ENCODE measurements around the gene FER.
"Not testable (repeated sequence)": the region's sequence is repeated elsewhere in the genome, so short reads cannot be mapped to it uniquely, and the experiment has no call there.

Gene FER

GRCh38 chr5:108862211-108862610 is 114.5 kb downstream of the FER start:
- Histone ChIP-seq H3K4me2 (ENCODE audit: low read length) (no peak overlapping the region), H3K4me1 (no peaks in the 10 kb centered on the region), H3K36me3 (ENCODE audit: control insufficient read depth, insufficient read depth, low read length) (no peaks in the 10 kb centered on the region), H2AFZ (no peak overlapping the region), H3K27ac (no peak overlapping the region), H3K27me3 (ENCODE audit: control insufficient read depth, insufficient read depth, low read length) (no peaks in the 10 kb centered on the region), H3K79me2 (peaks cover 2% of the 10 kb centered on the region), H3K4me3 (ENCODE audit: low read depth, low read length) (no peak overlapping the region), H3K9ac (no peak overlapping the region), H3K9me3 (ENCODE audit: control insufficient read depth, low read length) (no peaks in the 10 kb centered on the region)
- no peak for TF ChIP-seq CTCF (IDR thresholded peaks at IDR 0.05)

- not testable (repeated sequence) for H3K36me3 ChIP-seq (ENCODE audit: control insufficient read depth, insufficient read depth, low read length); H3K9ac ChIP-seq; H3K4me2 ChIP-seq (ENCODE audit: low read length); H3K27me3 ChIP-seq (ENCODE audit: control insufficient read depth, insufficient read depth, low read length); H2AFZ ChIP-seq; H3K27ac ChIP-seq; H3K4me3 ChIP-seq (ENCODE audit: low read depth, low read length); H3K79me2 ChIP-seq; H3K4me1 ChIP-seq; H3K9me3 ChIP-seq (ENCODE audit: control insufficient read depth, low read length)
These were observed 118.4 kb downstream of the FER start for GRCh38 chr5:108866097-108866496.

- H3K9me3 ChIP-seq (ENCODE audit: control insufficient read depth, low read length) = no peaks in the 10 kb centered on the region
- H3K4me2 ChIP-seq (ENCODE audit: low read length) = no peak overlapping the region
- H3K36me3 ChIP-seq (ENCODE audit: control insufficient read depth, insufficient read depth, low read length) = no peaks in the 10 kb centered on the region
- H3K4me3 ChIP-seq (ENCODE audit: low read depth, low read length) = no peak overlapping the region
- no peaks in the 10 kb centered on the region for H3K27me3 ChIP-seq (ENCODE audit: control insufficient read depth, insufficient read depth, low read length)
- no peak overlapping the region for H2AFZ ChIP-seq
- no peak overlapping the region for H3K27ac ChIP-seq
- no peaks in the 10 kb centered on the region for H3K4me1 ChIP-seq
- no peaks in the 10 kb centered on the region for H3K79me2 ChIP-seq
- no peak for TF ChIP-seq CTCF (IDR thresholded peaks at IDR 0.05)
- no peak overlapping the region for H3K9ac ChIP-seq
These were observed 120.0 kb downstream of the FER start for GRCh38 chr5:108867656-108868055.

- TF ChIP-seq CTCF (IDR thresholded peaks at IDR 0.05) = no peak
These were observed 121.4 kb downstream of the FER start for GRCh38 chr5:108869066-108869465.

GRCh38 chr5:108876451-108876850 is 128.8 kb downstream of the FER start:
- Histone ChIP-seq H3K4me2 (ENCODE audit: low read length) (no peak overlapping the region), H3K4me3 (ENCODE audit: low read depth, low read length) (no peak overlapping the region), H3K36me3 (ENCODE audit: control insufficient read depth, insufficient read depth, low read length) (no peaks in the 10 kb centered on the region), H3K9me3 (ENCODE audit: control insufficient read depth, low read length) (no peaks in the 10 kb centered on the region), H3K4me1 (no peaks in the 10 kb centered on the region), H3K27me3 (ENCODE audit: control insufficient read depth, insufficient read depth, low read length) (no peaks in the 10 kb centered on the region), H3K27ac (no peak overlapping the region), H3K9ac (no peak overlapping the region), H2AFZ (no peak overlapping the region), H3K79me2 (no peaks in the 10 kb centered on the region)
- TF ChIP-seq CTCF (IDR thresholded peaks at IDR 0.05) = no peak

More at GRCh38 chr5:108869066-108869465, 121.4 kb downstream of the FER start:
- H3K27ac ChIP-seq = no peak overlapping the region
- H3K9ac ChIP-seq = no peak overlapping the region
- H3K27me3 ChIP-seq (ENCODE audit: control insufficient read depth, insufficient read depth, low read length) = no peaks in the 10 kb centered on the region
- no peaks in the 10 kb centered on the region for H3K79me2 ChIP-seq
- no peaks in the 10 kb centered on the region for H3K9me3 ChIP-seq (ENCODE audit: control insufficient read depth, low read length)
- no peak overlapping the region for H3K4me2 ChIP-seq (ENCODE audit: low read length)
- no peaks in the 10 kb centered on the region for H3K4me1 ChIP-seq
- H3K36me3 ChIP-seq (ENCODE audit: control insufficient read depth, insufficient read depth, low read length) = no peaks in the 10 kb centered on the region
- H3K4me3 ChIP-seq (ENCODE audit: low read depth, low read length) = no peak overlapping the region
- no peak overlapping the region for H2AFZ ChIP-seq

All from parathyroid adenoma (tissue), 2 donors.